Stimulated activated CD8-positive, alpha-beta memory T cell treated with anti-CD3 and anti-CD28 coated beads, Interleukin-12 subunit alpha, Interleukin-12 subunit beta, amount 100 ng/mL, for 24 hours (primary cell): Measurements from ENCODE around the gene NAALADL2.
"Not testable (repeated sequence)": the region's sequence is repeated elsewhere in the genome, so short reads cannot be mapped to it uniquely, and the experiment has no call there.

ENCODE experiments used
- DNase-seq: peaks from one replicate; pipeline ENCODE4 v3.0.0-alpha.2; 2020; ENCODE audit errors: extremely low read depth

NAALADL2 gene

DNA sequence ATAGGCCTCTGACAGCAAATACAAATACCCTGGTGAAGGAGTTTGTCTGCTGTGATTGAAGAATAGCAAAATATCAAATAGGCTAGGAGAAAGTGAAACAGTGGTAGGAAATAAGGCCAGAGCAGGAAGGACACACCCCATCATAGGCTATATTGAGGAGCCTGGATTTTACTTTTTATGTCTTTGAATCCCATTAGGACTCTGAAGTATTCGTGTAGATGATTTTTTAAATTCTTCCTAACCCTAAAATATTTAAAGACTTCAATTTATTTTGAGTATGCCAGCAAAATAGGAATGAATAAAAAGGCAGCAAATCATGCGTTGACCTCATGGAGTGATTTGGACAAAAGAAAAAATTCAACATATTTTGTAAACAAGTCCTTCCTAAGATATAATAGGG, 562.8 kb downstream of the NAALADL2 start:
- no peak for DNase-seq

DNA sequence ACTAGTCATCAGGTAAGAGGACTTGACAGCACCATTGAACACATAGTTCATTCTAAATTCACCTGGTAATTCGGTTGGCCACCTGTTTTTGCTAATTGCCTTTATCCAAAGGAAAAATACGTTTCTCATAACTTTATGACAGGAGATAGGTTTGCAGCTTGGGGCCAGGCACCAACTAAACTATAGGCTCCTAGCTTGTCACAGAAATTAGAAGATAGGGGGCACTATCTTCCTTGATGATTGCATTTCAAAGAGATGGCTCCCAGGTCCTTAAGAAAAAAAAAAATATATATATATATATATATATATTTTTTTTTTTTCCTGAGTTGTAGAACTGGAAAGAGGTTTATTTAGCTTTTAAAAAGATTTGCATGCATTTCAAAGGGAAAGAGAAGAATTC, 563.6 kb downstream of the NAALADL2 start:
- no peak for DNase-seq

DNA sequence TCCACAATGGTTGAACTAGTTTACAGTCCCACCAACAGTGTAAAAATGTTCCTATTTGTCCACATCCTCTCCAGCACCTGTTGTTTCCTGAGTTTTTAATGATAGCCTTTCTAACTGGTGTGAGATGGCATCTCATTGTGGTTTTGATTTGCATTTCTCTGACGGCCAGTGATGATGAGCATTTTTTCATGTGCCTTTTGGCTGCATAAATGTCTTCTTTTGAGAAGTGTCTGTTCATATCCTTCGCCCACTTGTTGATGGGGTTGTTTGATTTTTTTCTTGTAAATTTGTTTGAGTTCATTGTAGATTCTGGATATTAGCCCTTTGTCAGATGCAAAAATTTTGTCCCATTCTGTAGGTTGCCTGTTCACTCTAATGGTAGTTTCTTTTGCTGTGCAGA, 564.7 kb downstream of the NAALADL2 start:
- DNase-seq = not testable (repeated sequence)

DNA sequence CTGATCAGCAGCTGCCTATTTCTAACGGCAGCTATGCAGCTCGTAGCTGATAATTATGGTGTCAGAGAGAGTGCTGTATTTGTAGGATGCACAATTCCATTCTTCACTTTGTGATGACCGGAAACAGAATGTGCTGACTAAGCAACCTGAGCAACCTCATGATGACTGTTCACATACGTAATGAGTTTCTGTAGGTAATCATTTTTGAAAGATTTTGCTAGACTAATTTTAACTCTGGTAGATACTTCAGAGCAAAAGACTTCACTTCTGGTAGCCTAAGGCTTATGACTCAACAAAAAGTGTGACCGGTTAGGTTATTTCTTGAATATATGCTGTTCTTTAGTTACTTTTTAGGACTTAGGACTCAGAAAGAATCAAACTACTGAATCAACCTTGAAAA, 567.7 kb downstream of the NAALADL2 start:
- DNase-seq = no peak

DNA sequence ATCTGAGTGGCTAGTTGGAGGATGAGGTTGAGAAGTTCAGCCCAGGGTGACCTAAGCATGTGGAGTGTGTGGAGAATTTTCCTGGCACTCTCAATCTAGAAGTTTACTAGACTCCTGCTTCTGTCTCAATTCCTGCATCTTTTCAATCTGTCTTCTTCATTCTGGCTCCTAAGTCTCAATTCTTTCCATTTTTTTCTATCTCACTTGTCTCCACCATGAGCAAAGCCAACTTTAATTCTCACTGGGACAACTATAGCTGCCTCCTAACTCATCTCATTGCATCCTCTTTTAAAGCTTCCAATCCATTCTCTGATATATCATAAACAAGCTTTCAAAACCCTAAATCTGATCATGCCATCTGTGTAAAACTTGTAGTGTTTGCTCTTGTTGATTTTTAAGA, 569.3 kb downstream of the NAALADL2 start:
- DNase-seq = no peak

DNA sequence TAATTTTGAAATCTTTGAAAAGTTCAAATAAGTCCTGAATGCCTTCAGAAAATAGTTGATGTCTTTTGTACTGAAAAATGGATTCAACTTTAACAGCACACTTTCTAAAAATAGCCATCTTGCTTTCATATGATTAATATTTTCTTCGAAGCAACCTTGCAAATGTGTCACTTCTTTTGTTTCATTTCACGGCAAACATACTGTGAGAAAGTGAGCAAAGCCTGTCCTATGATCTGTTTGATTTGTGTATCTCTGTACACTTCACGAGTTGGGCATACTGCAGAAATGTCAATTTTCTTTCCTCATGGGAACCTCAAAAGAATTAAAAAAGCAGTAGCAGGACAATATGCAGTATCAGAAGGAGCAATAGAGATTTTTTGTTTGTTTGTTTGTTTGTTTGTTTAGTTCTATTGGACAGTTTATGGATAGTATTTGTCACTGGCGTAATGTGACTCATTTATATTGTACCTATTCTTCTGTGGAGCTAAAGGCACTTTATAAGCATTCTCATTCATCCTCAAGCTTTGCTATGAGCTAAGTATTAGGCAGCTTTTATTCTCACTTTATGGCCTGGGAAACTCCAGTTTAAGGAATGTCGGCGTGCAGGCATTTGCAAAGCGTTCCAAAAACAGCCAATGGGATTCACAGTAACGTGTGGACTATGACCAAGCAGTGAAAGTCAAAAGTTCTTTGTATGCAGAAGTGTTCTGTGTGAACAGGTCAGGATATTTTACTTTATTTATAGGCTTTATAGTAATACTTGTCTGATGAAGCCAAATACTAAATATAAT, 572.0 kb downstream of the NAALADL2 start:
- no peak for DNase-seq

DNA sequence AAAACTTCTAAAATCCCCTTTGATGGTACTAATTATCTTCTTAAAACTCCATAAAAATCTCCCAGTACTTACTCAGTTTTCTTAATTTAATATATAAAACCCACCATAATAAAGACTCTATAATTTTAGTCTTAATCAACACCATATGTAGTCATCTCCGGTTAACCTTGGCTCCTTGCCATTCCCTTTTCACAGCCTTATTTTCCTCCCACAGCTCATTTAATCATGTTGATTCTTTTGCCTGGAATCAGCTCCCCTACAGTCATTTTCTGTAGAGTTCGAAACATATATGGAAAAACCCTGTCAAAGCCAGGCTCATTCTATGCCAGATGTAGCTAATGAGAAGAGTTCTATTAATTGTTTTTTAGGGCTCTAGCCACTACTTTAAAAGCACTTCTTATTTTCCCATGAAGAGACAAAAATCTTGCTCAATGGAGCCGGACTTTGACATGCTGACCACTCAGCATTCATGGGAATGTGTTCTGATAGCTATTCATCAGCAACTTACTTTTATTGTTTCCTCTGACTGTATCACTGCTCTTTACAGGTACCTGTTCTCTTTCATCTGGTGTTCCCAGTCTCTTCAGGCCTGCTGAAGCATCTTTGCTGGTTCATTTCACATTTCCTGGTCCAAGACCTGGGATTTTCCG, 573.4 kb downstream of the NAALADL2 start:
- DNase-seq = no peak

DNA sequence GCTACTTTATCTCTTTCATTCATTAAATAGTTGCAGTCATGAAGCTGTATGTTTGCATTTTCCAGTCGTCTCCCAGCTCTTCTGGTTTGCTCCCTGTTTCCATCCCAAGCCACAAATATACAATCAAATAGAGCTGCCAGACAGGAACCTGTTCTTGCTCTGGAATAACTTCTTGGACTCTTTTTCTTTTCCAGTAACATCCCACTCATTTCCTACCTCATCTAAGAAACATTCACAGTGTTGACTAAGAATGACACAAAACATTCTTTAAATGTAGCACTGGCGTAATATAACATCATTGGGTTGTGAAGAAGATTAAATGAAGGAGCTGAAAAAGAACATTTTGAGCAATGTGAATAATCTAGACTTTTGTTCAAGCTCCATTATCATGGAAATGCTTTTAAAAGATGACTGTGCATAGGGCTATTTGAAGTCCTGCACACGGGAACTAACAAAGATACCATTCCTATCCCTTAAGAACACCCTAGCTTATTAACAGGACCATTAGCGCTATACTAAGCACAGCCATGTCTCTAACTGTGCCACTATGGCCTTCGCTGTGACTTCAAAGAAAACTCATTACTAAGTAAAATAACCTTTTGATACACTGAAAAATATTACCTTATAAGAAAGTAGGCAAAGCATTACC, 574.0 kb downstream of the NAALADL2 start:
- DNase-seq = no peak

DNA sequence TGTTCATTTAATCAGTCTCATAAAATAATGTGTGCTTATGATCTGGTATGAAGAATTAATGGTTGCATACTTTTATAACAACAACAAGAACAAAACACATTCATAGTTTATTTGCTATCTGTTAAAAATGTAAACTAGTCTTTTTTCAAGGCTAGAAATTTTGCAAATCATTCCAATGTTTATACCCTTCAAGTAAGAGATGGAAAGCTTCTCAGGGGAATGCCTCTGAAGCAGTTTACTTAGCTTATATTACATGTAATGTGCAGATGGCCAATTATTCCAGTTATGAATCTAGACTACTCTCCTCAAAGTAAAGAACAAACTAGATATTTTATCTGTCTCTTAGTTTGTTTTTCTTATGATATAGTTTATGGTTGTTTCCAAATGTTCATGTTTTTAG, 575.4 kb downstream of the NAALADL2 start:
- DNase-seq = no peak

DNA sequence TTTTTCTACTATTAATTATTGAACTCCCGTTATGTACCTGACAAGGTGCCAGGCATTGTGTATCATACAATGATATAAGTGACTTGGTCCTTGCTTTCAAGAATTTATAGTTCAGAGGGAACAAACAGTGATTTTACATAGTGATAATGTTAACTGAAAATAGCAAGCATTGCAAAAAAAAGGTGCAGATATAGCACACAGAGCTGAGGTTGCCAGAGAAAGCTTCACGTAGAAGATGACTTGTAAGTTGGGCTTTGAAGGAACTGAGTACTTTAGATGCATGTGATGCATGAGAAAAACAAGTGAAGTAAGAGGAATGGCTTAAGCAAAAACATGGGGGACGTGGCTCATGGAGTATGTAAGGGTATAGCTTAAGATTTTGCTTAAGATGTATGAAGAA, 584.5 kb downstream of the NAALADL2 start:
- DNase-seq = no peak

DNA sequence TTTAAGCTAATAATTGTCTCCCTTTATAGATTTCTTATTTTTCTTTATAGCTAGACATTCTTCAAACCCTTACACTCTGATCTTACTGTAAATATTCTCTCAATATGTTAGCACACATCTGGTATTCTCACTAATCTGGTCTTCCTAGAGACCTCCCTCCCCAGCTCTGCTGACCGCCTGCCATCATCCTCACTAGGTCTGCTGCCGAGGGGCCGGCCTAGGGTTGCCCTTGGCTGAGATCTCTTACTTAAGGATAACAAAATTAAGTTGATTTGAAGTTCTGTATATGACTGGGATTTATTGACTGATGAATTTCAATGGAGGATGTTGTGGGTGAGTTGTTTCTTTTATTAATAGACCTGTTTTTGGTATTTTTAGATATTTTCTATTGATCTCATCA, 586.6 kb downstream of the NAALADL2 start:
- no peak for DNase-seq

DNA sequence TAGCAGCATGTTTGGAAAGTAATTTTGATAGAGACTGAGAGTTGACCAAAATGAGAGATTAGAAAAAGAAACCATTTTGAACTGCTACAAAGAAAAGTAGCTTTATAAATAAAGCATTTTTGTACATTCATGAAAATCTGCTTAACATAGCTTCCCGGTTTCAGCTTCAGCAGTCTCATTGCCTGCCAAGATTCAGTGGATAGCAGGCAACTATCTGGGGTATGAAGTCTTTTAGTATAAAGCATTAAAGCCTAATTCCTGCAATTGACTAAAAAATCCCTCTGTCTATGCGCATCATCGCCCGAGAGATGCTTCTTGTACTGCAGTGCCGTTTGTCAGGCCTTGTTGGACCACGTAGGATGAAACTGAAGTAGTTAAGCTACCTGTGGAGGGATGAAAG, 588.4 kb downstream of the NAALADL2 start:
- no peak for DNase-seq

DNA sequence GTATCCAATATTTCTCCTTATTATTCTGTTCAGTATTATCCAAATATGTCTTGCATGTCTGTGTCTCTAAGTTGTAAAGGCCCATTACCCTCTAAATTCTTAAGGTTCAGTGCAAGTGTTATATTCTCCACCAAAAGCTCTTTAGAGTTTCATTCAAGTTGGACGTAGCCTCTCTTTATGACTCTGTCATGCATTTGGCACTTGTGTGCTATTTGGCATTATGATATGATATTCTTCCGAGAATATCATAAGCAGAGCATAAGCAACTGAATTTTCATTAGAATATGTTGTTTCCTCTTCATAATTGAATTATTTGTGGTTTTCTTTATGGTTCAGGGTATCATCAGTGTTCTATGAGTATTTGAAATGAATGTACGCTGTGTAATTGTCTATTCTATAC, 594.2 kb downstream of the NAALADL2 start:
- no peak for DNase-seq

DNA sequence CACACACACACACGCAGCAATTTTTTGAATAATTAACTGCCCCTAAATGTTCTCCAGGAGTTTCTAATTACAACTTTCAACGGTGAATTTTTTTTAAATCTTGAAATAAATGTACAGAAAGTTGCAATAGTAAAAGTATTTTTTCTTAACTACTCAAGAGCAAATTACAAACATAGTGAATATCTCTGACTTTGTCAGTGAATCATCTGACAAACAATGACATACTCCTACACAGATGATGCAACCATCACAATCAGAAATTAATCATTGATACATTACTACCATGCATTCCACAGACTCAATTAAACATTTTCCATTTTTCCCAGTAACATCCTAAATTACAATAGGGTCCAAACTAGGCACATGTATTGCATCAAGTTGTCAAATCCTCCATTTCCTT, 597.3 kb downstream of the NAALADL2 start:
- DNase-seq = no peak

DNA sequence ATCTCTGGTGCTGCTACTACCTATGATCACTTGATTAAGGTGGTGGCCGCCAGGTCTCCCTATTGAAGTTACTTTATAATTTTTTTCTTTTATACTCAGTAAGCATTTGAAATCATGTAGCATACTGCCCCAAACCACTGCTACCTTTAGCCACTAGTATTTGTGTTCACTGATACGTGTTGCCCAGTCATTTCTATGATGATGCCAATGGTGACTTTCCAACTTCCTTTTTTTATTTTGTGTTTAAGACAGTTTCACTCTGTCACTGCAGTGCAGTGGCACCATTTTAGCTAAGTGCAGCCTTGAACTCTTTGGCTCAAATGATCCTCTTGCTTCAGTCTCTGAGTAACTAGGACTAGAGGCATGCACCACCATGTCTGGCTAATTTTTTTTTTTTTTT, 598.2 kb downstream of the NAALADL2 start:
- DNase-seq = no peak

DNA sequence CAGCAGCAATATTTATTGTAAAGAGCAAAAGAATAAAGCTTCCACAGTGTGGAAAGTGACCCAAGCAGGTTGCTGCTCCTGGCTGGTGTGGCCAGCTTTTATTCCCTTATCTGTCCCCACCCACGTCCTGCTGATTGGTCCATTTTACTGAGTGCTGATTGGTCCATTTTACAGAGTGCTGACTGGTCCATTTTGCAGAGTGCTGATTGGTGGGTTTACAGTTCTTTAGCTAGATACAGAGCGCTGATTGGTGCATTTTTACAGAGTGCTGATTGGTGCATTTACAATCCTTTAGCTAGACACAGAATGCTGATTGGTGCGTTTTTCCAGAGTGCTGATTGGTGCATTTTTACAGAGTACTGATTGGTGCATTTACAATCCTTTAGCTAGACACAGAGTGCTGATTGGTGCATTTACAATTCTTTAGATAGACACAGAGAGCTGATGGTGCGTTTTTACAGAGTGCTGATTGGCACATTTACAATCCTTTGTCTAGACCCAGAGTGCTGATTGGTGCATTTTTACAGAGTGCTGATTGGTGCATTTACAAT, 601.8 kb downstream of the NAALADL2 start:
- DNase-seq = not testable (repeated sequence)

DNA sequence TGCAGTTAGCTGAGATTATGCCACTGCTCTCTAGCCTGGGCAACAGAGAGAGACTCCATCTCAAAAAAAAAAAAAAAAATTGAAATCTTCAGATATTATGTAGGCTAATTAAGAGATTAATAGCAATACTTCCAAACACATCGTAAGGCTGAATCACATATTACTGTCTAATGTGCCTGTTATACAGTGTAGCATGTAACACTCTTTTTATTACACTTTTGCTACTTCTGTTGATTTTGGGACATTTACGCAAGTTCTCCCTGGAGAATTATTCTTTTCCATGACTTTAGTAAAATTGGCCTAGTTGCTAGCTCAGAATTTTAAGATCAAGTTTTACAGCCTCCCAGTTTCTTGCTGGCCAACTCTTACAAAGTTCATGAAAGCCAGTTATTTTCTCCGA, 605.2 kb downstream of the NAALADL2 start:
- no peak for DNase-seq

DNA sequence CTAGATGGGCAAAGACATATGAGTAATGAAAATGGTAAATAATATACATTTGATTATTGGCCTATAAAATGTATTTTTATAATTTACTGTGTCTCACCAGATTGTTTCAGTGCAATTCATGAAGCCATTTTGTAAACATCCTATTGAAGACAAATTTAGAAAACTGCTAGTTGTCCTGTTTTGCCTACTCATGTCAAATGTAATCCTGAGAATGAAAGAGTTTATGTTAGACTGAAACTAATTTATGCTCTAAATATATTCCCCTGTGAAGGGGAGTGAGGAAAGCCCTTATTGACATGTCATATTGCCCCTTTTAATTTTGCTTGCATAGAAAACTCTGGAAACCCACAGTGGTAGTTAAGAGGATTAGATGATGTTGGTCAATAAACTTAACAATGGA, 610.0 kb downstream of the NAALADL2 start:
- no peak for DNase-seq

DNA sequence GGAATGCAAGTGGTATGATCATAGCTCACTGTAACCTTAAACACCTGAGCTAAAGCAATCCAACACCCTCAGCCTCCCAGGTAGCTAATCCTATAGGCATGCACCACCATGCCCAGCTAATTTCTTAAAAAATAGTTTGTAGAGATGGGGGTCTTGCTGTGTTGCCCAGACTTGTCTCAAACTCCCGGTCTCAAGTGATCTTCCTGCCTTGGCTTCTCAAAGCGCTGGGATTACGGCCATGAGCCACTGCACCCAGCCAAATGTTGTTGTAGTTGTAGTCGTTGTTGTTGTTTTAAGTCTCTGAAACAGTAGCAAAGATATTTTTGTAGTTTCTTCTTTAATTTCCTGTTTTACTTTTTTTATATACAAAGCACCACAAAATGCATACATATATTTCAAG, 616.6 kb downstream of the NAALADL2 start:
- DNase-seq = no peak

DNA sequence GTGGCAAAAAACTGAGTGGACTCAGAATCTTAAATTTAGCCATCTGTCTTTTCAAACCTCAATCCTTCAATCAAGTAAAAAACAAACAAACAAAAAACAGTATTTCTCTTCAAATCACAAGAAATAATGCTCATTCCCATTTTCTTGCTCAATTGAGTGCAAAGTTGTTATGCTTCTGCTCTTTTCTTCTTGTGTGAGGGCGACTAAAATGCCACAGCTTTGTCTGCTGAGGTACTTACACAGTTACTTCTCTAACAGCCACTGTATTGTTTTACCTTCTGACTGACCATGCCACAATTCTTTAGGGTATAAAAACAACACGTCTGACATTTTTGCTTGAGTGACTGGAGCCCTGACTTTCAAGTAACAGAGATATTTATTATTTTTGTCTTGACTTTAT, 617.4 kb downstream of the NAALADL2 start:
- DNase-seq = no peak

DNA sequence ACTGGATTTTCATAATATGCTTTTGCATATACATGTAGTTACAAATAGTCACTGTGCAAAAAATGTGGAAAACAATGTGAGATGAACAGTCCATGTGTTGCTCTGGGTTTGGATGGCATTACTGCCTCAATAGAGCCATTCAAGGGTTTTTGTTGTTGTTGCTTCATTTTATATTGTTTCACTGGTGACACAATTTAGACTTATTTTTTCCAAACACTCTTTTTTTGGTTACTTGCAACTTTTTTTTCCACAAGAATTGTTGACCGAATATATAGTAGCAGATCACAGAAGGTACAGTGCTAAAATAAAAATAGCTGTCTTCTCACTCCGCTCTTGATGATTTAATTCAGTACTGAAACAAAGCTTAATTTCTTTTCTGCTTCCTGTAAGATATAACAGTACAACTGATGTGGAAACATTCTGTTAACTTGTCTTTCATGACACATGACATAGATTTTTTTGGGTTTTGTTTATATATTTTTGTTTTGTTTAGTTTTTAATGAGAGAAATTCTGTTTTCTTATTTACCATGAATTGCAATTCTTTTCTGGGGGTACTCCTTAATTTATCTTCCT, 618.6 kb downstream of the NAALADL2 start:
- no peak for DNase-seq

DNA sequence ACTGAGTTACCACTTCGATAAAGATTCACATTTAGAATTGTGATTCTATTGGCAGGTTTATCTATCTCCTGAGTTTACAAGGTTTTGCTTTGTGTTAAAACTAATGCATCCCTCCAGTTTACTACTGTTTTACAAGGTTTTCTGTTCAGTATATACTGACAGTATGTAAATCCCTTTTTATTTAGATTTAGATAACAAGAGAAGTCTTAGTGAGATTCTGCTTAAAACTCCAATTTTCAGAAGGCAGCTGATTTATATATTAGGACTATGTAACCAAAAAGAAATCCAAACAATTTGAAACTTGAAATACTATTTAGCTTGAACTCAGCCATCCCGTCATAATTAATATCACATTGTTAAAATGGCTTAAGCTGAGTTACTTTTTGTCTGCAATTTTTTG, 619.2 kb downstream of the NAALADL2 start:
- no peak for DNase-seq

DNA sequence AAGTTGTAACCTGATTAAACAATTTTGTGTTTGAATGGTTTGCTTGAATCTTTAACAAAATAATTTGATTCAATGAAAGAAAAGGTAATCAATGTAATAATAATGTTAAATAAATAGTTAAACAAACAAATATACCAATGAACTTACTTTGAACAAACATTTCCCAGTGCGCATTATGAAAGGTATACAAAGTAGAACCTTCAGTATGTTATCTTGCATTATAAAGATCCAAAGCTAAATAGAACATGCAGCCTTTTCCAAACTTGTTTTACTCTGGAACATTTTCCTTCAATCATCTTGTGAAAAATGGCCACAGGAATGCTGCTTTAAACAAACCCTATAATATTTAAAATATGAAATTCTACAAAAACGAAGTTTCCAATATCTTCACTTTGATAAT, 620.0 kb downstream of the NAALADL2 start:
- DNase-seq = no peak
